SK-N-SH (cell line): Measurements from ENCODE around the gene EFCAB14. TPM values are rescaled to one million over a fixed set of nuclear protein-coding genes. Genes with fewer than 3 reads are reported as not detected.

ENCODE experiments used
- CTCF ChIA-PET: fragments of 300-600, 350-600 bp; formaldehyde crosslinking; extraction: SDS; loops from one replicate; lab custom pipeline; 2021; lab: Yijun Ruan, JAX
- POLR2A ChIA-PET: fragments of 350-600 bp; sonication (Branson Sonifier 250); formaldehyde crosslinking; extraction: SDS; loops from one replicate; lab custom pipeline; 2020; ENCODE audit warnings: antibody characterized with exemption, inconsistent platforms; lab: Yijun Ruan, JAX
- DNase-seq: peaks from one replicate; pipeline ENCODE4 v3.0.0; 2012
- H2AFZ ChIP-seq: fragments of 200-600 bp; sonication (generic); 2 replicates; pipeline ENCODE4 v1.8.1; 2016; ENCODE audit warnings: antibody characterized with exemption, mild to moderate bottlenecking, low read depth
- H3F3A ChIP-seq: fragments of 200-600 bp; sonication (generic); replicated peaks from 2 replicates; pipeline ENCODE3; 2016; ENCODE audit warnings: antibody characterized with exemption, mild to moderate bottlenecking; ENCODE audit not compliant: insufficient read depth
- H3K27ac ChIP-seq, 2 experiments: fragments of 200-500 bp in 1 of 2; fragments of 200-600 bp in 1 of 2; sonication (Bioruptor generic) in 1 of 2; sonication (generic), shearing (Covaris generic) in 1 of 2; 2 replicates each; pipeline versions ENCODE4 v1.5.1 to v1.6.1; 2014 to 2016; ENCODE audit warnings: low read depth in 2 of 2, inconsistent platforms in 1 of 2, low read length in 1 of 2, mild to moderate bottlenecking in 1 of 2, mixed read lengths in 1 of 2
- H3K27me3 ChIP-seq: fragments of 200-600 bp; sonication (generic), shearing (Covaris generic); 2 replicates; pipeline ENCODE4 v1.6.1; 2016; ENCODE audit warnings: mixed run types; ENCODE audit not compliant: insufficient read depth
- H3K36me3 ChIP-seq, 2 experiments: fragments of 200-500 bp in 1 of 2; fragments of 200-600 bp in 1 of 2; sonication (Bioruptor generic) in 1 of 2; sonication (generic) in 1 of 2; replicated peaks in 1 of 2; 2 replicates each; pipeline versions ENCODE3 to v1.5.1; 2014 to 2016; ENCODE audit warnings: low read length in 1 of 2, mild to moderate bottlenecking in 1 of 2; ENCODE audit not compliant: insufficient read depth in 2 of 2, control insufficient read depth in 1 of 2
- H3K4me1 ChIP-seq, 2 experiments: fragments of 200-500 bp in 1 of 2; fragments of 200-600 bp in 1 of 2; sonication (Bioruptor generic) in 1 of 2; sonication (generic), shearing (Covaris generic) in 1 of 2; 2 replicates each; pipeline versions ENCODE4 v1.5.1 to v1.6.1; 2014 to 2016; ENCODE audit warnings: low read depth in 1 of 2, low read length in 1 of 2, mixed run types in 1 of 2; ENCODE audit not compliant: insufficient read depth in 2 of 2, control insufficient read depth in 1 of 2
- H3K4me2 ChIP-seq: fragments of 200-600 bp; sonication (generic), shearing (Covaris generic); 2 replicates; pipeline ENCODE4 v1.6.1; 2017; ENCODE audit warnings: mixed run types
- H3K4me3 ChIP-seq, 2 experiments: fragments of 200-500 bp in 1 of 2; fragments of 200-600 bp in 1 of 2; sonication (Bioruptor generic) in 1 of 2; sonication (generic), shearing (Covaris generic) in 1 of 2; 2 replicates each; pipeline versions ENCODE4 v1.5.1 to v1.8.1; 2014 to 2016; ENCODE audit warnings: low read depth in 2 of 2, inconsistent platforms in 1 of 2, low read length in 1 of 2, mild to moderate bottlenecking in 1 of 2, mixed read lengths in 1 of 2, moderate library complexity in 1 of 2
- H3K79me2 ChIP-seq: fragments of 200-600 bp; sonication (generic); 2 replicates; pipeline ENCODE4 v1.8.1; 2017; ENCODE audit warnings: mild to moderate bottlenecking; ENCODE audit not compliant: insufficient read depth
- H3K9ac ChIP-seq: fragments of 200-600 bp; sonication (generic); 2 replicates; pipeline ENCODE4 v1.6.1; 2017; ENCODE audit warnings: mixed run types
- H3K9me2 ChIP-seq: fragments of 200-600 bp; sonication (generic); 2 replicates; pipeline ENCODE4 v1.6.1; 2017; ENCODE audit warnings: mixed run types
- H3K9me3 ChIP-seq: fragments of 200-600 bp; sonication (generic); 2 replicates; pipeline ENCODE4 v1.6.1; 2017; ENCODE audit warnings: mixed run types, mild to moderate bottlenecking, moderate library complexity
- H4K20me1 ChIP-seq: fragments of 200-600 bp; sonication (generic); 2 replicates; pipeline ENCODE4 v1.6.1; 2017; ENCODE audit warnings: mild to moderate bottlenecking, mixed run types; ENCODE audit not compliant: insufficient read depth
- JUND ChIP-seq: IDR thresholded peaks from 2 replicates; pipeline ENCODE4 v1.4.0; 2012
- MEF2A ChIP-seq: IDR thresholded peaks from 2 replicates; pipeline ENCODE4 v1.4.0; 2012; ENCODE audit warnings: low read depth, borderline replicate concordance
- MXI1 ChIP-seq: IDR thresholded peaks from 2 replicates; pipeline ENCODE4 v1.6.1; 2012; ENCODE audit warnings: mild to moderate bottlenecking, low read depth, low read length, improper control_type of control experiment
- RCOR1 ChIP-seq: fragments of 150-350 bp; IDR thresholded peaks from 2 replicates; pipeline ENCODE4 v1.6.1; 2017; ENCODE audit warnings: antibody characterized with exemption, low read length
- RFX5 ChIP-seq: IDR thresholded peaks from 2 replicates; pipeline ENCODE4 v1.6.1; 2012; ENCODE audit warnings: mild to moderate bottlenecking, improper control_type of control experiment, low read length
- TEAD4 ChIP-seq: IDR thresholded peaks from 2 replicates; pipeline ENCODE4 v1.4.0; 2012; ENCODE audit warnings: mild to moderate bottlenecking, borderline replicate concordance; ENCODE audit not compliant: insufficient read depth
- YY1 ChIP-seq: IDR thresholded peaks from 2 replicates; pipeline ENCODE4 v1.4.0; 2012; ENCODE audit warnings: low read depth, mild to moderate bottlenecking
- WGBS: methylation state at CpG from one replicate; pipeline ENCODE4 v1.1.6; 2017; ENCODE audit warnings: low lambda C conversion rate; 5-methylcytosine and 5-hydroxymethylcytosine counted together
- polyA plus RNA-seq, 3 experiments: library from polyadenylated mRNA; depleted of rRNA; stranded (reverse); fragments of >200 nt; gene quantifications; 2 replicates each; pipeline ENCODE4 v1.2.3, GENCODE V29; 2012
- TF ChIP-seq, protein P1 (sequence below): fragments of 150-350 bp; IDR thresholded peaks from 2 replicates; pipeline ENCODE4 v1.6.1; 2016; ENCODE audit warnings: mild to moderate bottlenecking, low read depth, low read length
- TF ChIP-seq, protein P2 (sequence below): IDR thresholded peaks from 2 replicates; pipeline ENCODE4 v1.4.0; 2012; ENCODE audit warnings: low read depth, borderline replicate concordance
- TF ChIP-seq, protein P3 (sequence below): IDR thresholded peaks from 2 replicates; pipeline ENCODE4; 2012
- TF ChIP-seq, protein P4 (sequence below): IDR thresholded peaks from 2 replicates; pipeline ENCODE4 v1.4.0; 2012; ENCODE audit warnings: low read depth, borderline replicate concordance
- TF ChIP-seq, protein P5 (sequence below): fragments of 200-600 bp; sonication (generic); IDR thresholded peaks from 2 replicates; pipeline ENCODE4 v1.6.1; 2017; ENCODE audit warnings: antibody characterized with exemption, mild to moderate bottlenecking, moderate library complexity

EFCAB14 gene
- polyA plus RNA-seq, 1 of the 3 experiments (the other 2 are of a cell fraction) = 13.6 TPM

DNA sequence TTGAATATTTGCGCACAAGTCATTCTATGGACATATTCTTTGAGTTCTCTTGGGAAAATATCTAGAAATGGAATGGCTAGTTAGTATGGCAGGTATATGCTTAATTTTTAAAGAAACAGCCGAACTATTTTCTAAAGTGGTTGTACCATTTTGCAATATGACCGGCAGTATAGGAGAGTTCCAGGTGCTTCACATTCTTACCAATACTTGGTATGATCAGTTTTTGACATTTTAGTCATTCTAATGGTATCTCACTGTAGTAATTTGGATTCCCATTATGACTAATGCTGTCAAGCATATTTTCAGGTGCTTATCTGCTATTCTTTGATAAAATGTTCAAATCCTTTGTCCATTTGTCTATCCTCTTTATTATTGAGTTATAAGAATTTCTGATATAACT lies 71.3 kb downstream of the EFCAB14 start:
- Histone ChIP-seq H3K27ac (no peak overlapping the region), H3K9me2 (no peaks in the 10 kb centered on the region), H3K79me2 (no peaks in the 10 kb centered on the region), H3K4me3 (no peak overlapping the region), H3K9me3 (no peaks in the 10 kb centered on the region), H3F3A (peaks cover 27% of the 10 kb centered on the region), H3K27me3 (no peaks in the 10 kb centered on the region), H3K9ac (no peak overlapping the region), H3K4me2 (no peak overlapping the region), H2AFZ (no peak overlapping the region), H4K20me1 (no peaks in the 10 kb centered on the region), H3K36me3 (peaks cover 12 to 40% of the 10 kb centered on the region in 2 experiments)
- 100% methylated on average over 3 of the region's 3 CpGs for WGBS
- POLR2A ChIA-PET = no interaction called here
- no peak for DNase-seq
- CTCF ChIA-PET = interaction anchor here (0.9 kb wide), 1 partner anchor 741 kb away, joined by 3 read pairs; no protein-coding TSS in a partner anchor
- TF ChIP-seq RFX5 (no peak), MEF2A (no peak), YY1 (no peak), RCOR1 (no peak), JUND (no peak), TEAD4 (no peak), MXI1 (no peak)
- TF ChIP-seq, protein P1, sequence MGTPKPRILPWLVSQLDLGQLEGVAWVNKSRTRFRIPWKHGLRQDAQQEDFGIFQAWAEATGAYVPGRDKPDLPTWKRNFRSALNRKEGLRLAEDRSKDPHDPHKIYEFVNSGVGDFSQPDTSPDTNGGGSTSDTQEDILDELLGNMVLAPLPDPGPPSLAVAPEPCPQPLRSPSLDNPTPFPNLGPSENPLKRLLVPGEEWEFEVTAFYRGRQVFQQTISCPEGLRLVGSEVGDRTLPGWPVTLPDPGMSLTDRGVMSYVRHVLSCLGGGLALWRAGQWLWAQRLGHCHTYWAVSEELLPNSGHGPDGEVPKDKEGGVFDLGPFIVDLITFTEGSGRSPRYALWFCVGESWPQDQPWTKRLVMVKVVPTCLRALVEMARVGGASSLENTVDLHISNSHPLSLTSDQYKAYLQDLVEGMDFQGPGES = no peak
- TF ChIP-seq, protein P2, sequence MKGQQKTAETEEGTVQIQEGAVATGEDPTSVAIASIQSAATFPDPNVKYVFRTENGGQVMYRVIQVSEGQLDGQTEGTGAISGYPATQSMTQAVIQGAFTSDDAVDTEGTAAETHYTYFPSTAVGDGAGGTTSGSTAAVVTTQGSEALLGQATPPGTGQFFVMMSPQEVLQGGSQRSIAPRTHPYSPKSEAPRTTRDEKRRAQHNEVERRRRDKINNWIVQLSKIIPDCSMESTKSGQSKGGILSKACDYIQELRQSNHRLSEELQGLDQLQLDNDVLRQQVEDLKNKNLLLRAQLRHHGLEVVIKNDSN = no peak
- TF ChIP-seq, protein P3, sequence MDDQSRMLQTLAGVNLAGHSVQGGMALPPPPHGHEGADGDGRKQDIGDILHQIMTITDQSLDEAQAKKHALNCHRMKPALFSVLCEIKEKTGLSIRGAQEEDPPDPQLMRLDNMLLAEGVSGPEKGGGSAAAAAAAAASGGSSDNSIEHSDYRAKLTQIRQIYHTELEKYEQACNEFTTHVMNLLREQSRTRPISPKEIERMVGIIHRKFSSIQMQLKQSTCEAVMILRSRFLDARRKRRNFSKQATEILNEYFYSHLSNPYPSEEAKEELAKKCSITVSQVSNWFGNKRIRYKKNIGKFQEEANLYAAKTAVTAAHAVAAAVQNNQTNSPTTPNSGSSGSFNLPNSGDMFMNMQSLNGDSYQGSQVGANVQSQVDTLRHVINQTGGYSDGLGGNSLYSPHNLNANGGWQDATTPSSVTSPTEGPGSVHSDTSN = no peak
- TF ChIP-seq, protein P4, sequence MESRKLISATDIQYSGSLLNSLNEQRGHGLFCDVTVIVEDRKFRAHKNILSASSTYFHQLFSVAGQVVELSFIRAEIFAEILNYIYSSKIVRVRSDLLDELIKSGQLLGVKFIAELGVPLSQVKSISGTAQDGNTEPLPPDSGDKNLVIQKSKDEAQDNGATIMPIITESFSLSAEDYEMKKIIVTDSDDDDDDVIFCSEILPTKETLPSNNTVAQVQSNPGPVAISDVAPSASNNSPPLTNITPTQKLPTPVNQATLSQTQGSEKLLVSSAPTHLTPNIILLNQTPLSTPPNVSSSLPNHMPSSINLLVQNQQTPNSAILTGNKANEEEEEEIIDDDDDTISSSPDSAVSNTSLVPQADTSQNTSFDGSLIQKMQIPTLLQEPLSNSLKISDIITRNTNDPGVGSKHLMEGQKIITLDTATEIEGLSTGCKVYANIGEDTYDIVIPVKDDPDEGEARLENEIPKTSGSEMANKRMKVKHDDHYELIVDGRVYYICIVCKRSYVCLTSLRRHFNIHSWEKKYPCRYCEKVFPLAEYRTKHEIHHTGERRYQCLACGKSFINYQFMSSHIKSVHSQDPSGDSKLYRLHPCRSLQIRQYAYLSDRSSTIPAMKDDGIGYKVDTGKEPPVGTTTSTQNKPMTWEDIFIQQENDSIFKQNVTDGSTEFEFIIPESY = no peak
- TF ChIP-seq, protein P5, sequence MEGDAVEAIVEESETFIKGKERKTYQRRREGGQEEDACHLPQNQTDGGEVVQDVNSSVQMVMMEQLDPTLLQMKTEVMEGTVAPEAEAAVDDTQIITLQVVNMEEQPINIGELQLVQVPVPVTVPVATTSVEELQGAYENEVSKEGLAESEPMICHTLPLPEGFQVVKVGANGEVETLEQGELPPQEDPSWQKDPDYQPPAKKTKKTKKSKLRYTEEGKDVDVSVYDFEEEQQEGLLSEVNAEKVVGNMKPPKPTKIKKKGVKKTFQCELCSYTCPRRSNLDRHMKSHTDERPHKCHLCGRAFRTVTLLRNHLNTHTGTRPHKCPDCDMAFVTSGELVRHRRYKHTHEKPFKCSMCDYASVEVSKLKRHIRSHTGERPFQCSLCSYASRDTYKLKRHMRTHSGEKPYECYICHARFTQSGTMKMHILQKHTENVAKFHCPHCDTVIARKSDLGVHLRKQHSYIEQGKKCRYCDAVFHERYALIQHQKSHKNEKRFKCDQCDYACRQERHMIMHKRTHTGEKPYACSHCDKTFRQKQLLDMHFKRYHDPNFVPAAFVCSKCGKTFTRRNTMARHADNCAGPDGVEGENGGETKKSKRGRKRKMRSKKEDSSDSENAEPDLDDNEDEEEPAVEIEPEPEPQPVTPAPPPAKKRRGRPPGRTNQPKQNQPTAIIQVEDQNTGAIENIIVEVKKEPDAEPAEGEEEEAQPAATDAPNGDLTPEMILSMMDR = no peak
- TF ChIP-seq, all 33 proteins: peak for 0
- H3K4me1 ChIP-seq = peaks cover 3 to 6% of the 10 kb centered on the region in 2 experiments
